IPS-11a (cell line): Measurements from ENCODE around the gene SSTR3.
"Not testable (repeated sequence)": the region's sequence is repeated elsewhere in the genome, so short reads cannot be mapped to it uniquely, and the experiment has no call there.

Source experiments
- H3K4me3 ChIP-seq: one replicate; pipeline ENCODE4 v1.5.1; 2013; ENCODE audit warnings: low read depth, low read length, control low read depth

The SSTR3 gene

DNA sequence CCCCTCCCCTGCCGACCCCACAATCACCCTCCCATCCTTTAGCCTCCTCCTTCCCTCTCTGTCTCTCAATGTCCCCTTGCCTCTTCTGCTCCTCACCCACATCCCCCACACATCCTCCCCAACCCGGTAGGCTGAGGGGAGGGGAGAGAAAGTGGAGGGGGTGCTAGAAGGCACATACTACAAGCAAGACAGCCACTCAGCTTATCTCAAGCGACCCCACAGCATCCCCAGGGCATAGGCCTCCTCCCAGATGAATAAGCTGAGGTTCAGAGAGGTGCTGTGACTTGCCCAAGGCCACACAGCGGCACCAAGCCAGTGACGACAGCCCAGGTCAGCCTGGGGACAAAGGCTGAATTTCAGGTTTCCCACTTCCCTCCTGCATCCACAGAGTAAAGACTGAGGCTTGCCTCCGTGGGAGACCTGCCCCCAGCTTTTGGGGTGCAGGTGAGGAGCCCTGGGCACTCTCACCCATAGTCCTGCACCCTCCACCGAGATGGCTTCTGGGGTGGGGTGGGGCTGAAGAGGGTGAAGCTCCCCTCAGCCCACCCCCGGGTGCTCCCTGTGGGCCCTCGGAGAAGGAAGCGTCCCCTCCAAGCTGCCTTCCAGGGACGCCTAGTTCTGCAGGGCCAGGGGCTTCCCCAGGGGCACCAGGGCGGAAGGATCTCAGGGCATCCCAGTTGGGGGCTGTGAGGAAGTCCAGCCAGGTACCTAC is 31.3 kb upstream of the SSTR3 start:
- no peak overlapping the region for H3K4me3 ChIP-seq

DNA sequence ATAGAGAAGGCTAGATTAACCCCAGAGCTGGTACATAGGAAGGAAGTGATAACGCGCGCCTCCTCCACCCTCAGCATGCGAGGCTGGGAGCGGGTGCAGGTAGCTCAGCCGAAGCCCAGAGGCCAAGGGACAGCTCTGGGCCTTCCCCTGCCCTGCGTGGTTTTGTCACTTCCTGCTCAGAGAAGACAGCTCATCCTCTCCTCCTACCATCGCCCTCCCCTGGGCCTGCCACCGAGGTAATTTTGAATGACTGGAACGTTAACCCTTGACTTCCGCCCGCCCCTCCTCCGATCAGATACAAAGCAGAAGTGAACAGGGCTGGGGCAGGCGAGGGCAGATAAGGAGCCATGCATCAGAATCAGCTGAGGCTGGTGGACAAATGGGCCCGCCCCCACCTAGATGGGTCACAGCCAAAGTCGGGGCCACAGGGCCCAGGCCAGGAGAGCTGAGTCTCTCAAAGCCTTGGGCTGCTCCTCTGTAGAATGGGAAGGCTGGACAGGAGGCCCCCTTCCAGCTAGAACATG is 30.2 kb upstream of the SSTR3 start:
- no peak overlapping the region for H3K4me3 ChIP-seq

DNA sequence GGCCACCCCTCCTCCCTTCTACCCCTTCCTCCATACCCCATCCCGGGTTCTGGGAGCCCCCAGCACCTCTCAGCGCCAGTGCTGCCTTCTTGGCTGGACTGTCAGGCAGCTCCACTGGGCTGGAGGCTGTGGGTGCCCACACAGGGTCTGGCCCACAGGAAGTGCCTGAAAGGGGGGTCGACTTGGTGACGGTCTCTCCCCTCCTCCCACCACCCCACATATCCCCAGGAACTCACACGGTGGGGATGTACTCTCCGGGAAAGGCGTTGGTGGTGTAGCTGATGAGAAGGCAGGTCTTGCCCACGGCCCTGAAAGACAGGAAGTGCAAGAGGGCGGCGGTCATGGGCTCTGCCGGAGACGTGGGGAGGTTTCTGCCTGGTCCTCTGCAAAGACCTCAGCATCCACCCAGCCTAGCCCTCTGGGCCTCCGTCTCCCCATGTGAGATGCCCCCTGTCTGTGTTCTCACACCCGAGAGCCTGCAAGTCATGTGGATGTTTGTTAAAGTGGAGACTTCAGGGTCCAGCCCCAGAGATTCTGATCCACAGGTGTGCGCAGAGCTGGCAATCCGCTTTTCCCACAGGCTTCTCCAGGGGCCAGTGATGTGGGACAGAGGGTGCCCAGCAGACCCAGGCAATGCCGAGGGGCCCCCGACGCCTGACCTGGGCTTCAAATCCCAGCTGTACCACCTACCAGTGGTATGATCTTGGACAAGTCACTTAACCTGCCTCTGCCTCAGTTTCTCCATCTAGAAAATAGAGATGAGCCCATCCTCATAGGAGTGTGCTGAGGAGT is 29.3 kb upstream of the SSTR3 start:
- no peak overlapping the region for H3K4me3 ChIP-seq

DNA sequence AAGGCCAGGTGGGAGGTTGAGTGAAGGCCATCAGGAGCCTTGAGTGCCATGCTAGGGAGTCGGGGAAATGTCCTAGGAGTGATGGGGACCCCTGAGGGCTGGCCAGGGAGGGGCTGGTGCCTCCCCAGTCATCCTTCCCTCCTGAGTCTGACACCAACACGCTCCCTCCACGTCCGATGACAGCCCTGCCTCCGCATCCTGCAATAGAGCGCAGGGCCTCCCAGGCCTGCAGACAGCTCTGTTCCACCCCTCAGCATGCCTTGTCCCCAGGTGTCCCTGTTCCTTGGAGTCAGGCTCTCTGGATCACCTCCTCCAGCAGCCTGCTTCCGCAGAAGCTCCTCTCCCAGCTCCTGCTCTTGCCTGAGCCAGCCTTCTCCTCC is 28.7 kb upstream of the SSTR3 start:
- no peak overlapping the region for H3K4me3 ChIP-seq

DNA sequence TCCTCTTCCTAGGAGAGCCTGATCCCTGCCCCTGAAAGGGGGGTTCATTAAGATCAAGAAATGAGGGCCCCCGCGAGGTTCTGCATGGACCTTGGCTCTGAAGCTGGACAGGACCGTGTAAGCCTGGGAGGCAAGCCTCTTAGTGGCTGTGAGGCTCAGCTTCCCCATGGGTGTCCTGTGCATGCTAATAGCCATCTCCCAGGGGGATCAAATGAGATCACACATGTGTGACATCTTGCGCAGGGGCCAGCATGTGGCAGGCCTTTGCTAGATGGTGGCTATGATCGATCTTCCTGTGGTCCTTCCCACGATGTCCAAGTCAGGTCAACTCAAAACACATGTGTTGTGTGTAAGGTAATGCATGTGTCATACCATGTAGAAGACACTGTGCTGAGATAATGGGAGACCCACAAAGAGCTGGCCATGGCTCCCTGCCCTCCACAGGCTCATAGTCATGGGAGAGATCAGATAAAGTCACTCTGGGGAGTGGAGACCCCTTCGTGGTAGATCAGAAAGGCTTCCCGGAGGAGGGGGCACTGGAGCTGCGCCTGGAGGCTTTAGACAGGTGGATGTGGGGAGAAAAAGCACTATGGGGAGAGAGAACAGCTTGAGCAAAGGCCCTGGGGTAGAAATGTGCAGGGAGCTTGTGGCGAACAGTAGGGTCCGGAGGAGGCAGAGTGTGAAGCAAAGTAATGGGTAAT is 28.1 kb upstream of the SSTR3 start:
- H3K4me3 ChIP-seq: no peak overlapping the region

DNA sequence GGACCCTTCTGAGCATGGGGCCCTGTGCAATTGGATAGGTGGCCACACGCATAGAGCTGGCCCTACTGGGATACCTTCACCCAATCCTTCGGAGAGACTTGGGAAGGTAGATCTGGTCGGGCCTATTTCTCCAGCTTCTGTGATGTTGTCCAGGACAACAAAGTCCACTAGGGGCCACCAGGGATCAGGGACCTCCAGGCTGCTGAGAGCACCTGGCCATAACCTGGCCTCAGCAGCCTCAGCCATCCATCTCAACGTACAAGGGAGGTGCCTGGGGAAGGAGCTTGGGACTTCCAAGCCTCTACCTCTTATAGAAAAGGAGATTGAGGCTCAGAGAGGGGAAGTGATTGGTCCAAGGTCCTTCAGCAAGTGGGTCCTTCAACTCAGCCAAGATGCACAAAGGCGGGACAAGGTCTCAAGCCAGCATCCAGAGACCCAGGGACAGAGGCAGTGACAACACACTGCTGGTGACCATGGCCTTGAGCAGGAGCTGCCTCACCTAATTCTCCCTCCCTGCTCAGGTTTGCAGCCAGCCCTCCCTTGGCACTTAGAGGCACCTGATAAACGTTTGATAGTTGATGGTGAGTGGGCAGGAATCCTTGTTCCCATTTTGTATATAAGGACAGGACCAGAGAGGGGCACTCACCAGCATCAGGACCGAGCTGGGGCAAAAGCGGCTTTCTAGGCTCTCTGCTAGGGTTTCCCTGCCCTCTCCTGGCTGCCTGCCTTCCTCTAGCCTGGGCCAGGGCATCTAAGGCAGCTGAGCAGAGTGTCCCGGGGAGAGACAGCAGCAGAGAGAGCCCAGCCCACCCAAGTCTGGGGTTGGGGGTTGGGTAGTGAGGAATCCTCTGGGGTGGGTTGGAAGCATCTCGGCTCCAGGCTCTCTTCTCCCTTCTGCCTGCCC is 27.3 kb upstream of the SSTR3 start:
- H3K4me3 ChIP-seq: no peak overlapping the region

DNA sequence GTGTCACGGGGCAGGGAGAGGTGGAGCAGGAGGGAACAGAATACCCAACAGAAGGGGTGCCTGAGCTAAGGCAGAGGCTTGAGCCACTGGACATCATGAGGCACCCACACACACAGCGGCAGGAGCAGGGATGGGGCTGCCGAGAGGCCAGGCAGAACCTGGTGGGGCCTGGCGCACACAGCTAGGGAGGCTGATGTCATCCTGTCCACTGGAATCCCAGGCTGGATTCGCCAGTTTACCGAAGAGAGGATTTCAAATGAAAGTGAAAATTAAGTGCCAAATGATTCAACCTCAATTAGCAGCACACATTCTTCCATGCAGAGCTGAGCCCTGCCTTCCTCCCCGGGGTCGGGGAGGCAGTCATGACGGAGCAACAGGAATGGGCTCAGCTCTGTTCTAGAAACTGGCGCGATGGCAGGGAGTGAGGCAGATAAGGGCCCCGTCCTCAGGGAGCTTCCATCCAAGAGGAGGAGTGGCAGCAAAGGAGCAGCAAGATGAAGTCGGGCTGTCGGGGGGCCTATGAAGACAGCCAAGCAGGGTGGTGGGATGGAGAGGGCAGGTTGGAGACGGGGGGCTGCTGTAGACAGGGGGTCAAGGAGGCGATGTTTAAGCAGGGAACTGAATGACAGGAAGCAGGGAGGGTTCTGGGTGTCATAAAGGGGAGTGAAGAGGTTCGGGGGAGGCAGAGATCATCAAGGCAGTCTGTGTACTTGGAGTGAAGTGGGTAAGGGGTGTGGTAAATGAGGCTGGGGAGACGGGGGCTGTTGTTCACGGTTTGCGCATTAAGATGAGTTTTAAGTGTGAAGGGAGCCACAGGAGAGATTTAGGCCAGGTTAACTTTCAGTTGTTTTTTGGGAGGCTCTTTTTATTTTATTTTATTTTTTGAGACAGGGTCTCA is 25.3 kb upstream of the SSTR3 start:
- H3K4me3 ChIP-seq: no peak overlapping the region

DNA sequence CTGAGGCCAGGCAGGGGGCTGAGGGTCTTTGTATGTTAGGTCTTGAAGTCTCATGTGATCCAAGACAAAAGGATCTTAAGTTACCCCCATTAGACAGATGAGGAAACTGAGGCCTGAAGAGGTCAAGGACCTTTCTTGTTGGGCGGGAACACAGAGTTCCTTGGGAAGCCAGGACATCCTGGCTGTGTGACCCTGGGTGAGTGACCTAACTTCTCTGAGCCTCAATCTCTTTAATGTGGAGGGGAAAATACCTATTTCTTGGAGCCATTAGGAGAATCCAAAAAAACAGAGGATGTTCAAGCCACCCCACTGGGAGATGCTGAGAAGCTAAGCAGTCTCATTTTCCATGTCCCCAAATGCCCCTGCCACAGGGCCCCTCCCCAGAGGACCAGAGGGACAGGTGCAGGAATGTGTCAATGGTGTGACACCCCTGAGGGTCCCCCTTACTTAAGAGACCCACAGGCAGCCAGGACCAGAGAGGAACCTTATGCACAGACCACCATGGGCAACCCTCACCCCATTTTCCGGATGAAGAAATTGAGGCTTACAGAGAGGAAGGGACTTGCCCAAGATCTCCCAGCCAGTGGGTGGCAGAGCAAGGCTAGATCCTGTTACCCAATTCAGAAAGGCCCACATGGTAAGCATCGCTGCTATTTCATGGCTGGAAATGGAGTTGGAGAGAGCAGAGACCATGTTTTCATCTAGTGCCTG is 23.8 kb upstream of the SSTR3 start:
- no peak overlapping the region for H3K4me3 ChIP-seq

DNA sequence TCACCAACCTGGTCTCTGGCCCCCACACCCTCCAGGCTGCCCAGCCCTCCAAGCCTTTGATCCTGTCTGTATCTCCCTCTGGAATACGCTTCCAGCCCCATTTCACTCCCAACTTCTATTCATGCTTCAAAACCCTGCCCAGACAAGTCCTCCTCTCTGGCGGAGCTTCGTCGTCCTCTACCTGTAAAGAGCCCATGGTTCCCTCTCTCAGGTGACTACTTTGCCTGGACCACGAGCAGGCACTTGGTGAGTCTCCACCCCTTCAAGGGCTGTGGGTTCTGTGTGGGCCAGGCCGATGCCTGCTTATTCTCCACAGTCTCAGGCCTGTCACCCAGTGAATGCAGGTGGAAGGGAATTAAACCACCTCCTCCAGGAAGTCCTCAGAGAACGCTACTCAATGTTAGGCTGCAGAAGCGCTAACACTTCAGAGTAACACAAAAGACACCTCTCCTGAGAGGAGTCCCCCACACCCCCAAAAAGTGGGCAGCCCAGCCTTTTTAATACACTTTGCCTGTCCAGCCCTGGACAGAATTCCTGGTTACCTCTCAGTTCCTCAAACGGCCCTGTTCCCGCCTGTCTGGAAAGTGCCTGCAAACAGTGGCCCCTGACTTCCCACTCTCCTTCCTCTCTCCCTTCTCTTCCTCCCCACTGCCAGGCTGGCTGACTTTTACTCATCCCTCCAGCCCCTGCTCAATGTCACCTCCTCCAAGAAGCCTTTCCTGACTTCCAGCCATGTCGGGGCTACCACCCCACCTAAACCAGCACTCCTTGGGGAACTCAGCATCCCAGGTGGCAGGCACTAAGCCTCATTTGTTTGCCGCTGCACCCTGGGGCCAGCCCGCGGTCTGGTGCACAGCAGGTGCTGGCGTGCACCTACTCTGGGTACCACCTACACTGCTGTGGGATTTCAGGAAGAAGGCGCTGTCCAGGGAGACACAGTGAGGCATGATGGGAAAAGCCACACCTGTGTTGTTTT is 22.7 kb upstream of the SSTR3 start:
- H3K4me3 ChIP-seq: no peak overlapping the region

DNA sequence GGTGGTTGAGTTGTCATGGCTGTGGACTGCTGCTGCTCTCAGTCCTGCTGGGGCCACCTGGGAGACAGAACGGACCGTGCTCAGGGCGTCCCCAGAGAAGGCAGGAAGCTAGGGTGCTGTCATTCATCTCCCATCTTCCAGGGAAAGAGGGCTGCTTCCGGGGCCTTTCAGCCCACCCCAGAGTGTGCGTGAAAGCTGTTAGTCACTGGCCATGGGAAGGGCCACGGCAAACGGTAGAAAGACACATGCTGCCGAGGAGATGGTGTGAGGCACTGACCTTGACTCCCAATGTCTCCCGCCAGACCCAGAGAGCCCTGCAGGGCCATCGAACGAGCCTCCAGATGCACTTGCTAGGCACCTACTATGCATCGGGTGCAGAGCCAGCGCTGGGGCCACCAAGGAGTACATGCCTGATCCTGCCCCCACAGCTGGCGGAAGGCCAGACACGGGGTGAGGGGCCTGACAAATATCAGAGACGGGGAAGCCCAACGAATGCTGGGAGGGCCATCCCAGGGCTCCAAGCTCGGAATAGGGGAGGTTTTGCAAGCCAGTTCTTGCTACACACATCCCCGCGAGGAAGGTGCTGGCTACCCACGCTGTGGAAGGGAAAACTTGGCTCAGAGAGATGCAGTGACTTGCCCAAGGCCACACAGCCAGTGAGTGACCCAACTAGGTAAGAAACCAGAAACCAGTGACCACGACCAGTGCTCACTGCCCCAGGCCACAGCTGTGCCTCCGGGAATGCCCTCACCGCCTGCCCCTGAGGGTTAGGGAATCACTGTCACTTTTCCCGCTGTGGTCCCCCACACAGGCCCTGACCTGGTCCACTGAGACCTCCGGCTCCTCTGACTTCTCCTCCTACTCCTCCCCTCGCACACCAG is 21.7 kb upstream of the SSTR3 start:
- no peak overlapping the region for H3K4me3 ChIP-seq

DNA sequence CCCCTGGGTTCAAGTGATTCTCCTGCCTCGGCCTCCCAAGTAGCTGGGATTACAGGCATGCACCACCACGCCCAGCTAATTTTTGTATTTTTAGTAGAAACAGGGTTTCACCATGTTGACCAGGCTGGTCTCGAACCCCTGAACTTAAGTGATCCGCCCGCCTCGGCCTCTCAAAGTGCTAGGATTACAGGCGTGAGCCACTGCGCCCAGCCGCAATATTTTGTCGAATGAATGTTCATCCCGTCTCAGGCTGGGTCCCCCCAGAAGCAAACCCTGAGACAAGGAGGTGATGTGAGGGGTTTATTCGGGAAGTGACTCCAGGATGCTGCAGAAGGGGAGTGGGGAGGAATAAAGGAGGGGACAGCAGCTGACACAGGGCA is 21.1 kb upstream of the SSTR3 start:
- H3K4me3 ChIP-seq: not testable (repeated sequence)

DNA sequence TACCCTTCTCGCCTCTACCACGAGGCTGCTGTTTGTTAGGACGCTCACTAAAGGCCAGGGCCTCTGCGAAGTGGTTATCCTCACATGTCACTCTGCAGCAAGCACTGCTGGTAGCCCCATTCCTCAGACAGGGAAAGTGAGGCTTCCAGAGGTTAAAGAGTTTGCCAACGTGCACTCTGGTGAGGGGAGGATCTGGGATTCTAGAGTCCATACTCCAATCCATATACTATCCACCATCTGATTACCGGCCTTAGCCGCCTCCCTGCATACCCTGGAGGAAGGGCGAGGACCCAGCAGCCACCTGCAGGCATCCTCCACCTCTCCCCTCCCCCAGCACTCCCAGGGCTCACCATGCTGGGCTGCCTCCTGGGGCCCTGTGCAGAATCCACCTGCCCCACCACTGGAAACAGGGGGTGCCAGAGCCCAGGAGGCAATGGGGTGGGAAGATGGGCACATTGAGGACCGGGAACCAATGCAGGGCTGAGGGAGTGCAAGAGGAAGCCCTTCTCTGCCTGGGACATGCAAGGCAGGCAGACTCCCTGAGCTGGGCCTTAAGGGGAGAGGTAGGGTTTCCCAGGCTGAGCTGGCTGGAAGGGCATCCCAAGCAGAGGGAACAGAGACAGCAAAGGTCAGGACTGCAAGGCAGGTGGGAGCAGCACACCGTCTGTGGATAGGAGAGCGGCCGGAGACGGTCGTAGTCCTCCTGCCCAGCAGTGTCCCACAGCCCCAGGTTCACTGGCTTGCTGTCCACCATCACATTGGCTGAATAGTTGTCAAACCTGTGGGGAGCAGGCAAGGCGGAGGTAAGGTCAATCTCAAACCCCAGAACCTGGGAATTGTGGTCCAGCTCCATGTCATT is 20.1 kb upstream of the SSTR3 start:
- no peak overlapping the region for H3K4me3 ChIP-seq

DNA sequence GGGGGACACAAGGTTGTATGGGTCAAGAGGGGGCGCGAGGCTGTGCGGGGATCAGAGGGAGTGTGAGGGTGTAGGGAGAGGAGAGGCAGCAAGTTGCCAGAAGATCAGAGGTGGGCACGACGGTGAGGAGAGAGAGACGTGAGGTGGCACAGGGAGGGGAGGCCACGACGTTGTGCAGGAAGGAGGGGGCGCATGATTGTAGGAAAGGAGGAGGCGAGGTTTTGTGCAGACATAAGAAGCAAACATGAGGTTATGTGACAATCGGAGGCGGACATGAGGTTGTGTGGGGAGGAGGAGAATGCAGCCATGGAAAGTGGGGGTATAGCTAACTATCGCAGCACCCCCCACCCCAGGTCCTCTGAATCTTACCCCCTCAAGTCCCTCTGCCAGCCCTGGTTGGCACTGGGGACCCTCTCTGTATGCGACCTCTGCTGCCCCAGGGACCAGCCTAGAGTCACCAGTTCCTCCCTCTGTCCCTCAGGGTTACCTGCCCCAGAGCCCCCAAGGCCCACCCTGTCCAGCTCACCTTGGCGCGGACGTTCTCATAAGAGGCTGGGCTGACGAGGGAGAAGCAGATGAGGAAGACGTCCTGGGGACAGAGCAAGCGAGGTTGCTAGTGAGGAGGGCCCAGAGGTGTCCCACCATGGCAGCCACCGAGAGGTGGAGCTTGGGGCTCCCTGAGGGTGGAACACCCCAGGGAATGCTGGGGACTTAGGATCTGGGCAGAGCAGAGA is 19.3 kb upstream of the SSTR3 start:
- no peak overlapping the region for H3K4me3 ChIP-seq

DNA sequence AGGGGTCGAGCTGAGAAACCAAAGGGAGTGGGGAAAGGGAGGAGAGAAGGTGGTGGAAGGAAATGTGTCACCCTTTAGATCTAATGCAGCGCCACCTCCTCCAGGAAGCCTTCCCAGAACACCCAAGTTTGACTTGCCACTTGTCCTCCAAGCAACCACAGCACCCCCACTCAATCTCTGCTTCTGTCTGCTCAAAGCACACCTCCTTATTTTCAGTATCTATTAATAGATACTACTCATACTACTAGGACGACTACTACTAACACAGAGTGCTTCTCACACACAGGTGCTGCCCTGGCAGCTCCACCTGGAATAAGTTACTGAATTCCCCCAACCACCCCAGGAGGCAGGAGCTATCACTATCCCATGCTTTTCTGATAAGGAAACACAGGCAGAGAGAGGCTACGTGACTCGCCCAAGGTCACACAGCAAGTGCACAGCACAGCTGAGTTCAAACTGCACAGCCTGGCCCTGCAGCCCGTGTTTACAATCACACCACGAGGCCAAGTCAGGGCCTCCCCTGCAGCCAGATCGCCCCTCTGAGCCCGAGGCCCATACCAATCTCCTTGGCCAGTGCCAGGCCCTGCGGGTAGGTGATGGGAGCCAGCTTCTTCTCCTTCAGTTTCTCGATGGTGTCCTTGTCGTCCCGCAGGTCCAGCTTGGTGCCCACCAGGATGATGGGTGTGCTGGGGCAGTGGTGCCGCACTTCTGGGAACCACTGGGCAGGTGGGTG is 18.6 kb upstream of the SSTR3 start:
- no peak overlapping the region for H3K4me3 ChIP-seq
